Measurements from ENCODE around the gene CRIP1. TPM values are rescaled to one million over a fixed set of nuclear protein-coding genes. Genes with fewer than 3 reads are reported as not detected.

CRIP1 gene
- polyA plus RNA-seq, 4 donors, result 71.9 to 3,839 (median 386) TPM

GRCh38 chr14:105480199-105480746 lies 6.4 kb upstream of the CRIP1 start:
- Histone ChIP-seq H3K36me3 (ENCODE audit: control insufficient read depth in 3 of 3, insufficient read depth in 2 of 3, low read depth in 1 of 3, low read length in 3 of 3) (peaks cover 0 to 8% (median 0%) of the 10 kb centered on the region in 3 donors), H3K4me3 (ENCODE audit: low read depth in 1 of 3, low read length in 3 of 3) (no peak overlapping the region), H3K27ac (ENCODE audit: low read depth in 1 of 3, low read length in 2 of 3) (peak overlapping the region in 2 of 3 donors; percentile 95 to 98), H3K4me1 (ENCODE audit: control insufficient read depth in 3 of 3, insufficient read depth in 2 of 3, low read depth in 1 of 3, low read length in 2 of 3) (peaks cover 2 to 62% (median 7%) of the 10 kb centered on the region in 3 donors), H3K9me3 (ENCODE audit: control insufficient read depth in 2 of 2, insufficient read depth in 1 of 2, low read depth in 1 of 2, low read length in 1 of 2) (no peaks in the 10 kb centered on the region), H3K27me3 (ENCODE audit: control insufficient read depth in 3 of 3, insufficient read depth in 3 of 3, low read length in 3 of 3) (peaks cover 3 to 28% (median 10%) of the 10 kb centered on the region in 3 donors)
- DNase-seq (peak in 1 of 2 donors; percentile 11), FAIRE-seq (no peak)
- 47 to 56% (median 49%) methylated on average over 15 of the region's 15 CpGs for WGBS, 3 donors

- WGBS, 3 donors, result 1 to 2% (median 2%) methylated on average over 35 of the region's 35 CpGs
- peaks cover 0 to 8% (median 0%) of the 10 kb centered on the region in 3 donors for H3K36me3 ChIP-seq (ENCODE audit: control insufficient read depth in 3 of 3, insufficient read depth in 2 of 3, low read depth in 1 of 3, low read length in 3 of 3)
- H3K4me3 ChIP-seq (ENCODE audit: low read depth in 1 of 3, low read length in 3 of 3), result peak overlapping the region; percentile 11 to 41 (median 19)
- H3K4me1 ChIP-seq (ENCODE audit: control insufficient read depth in 3 of 3, insufficient read depth in 2 of 3, low read depth in 1 of 3, low read length in 2 of 3), result peaks cover 2 to 63% (median 7%) of the 10 kb centered on the region in 3 donors
- no peaks in the 10 kb centered on the region for H3K9me3 ChIP-seq (ENCODE audit: control insufficient read depth in 2 of 2, insufficient read depth in 1 of 2, low read depth in 1 of 2, low read length in 1 of 2)
- H3K27ac ChIP-seq (ENCODE audit: low read depth in 1 of 3, low read length in 2 of 3), result peak overlapping the region; percentile 61 to 98 (median 95)
- DNase-seq, result peak; percentile 86 to 95
- H3K27me3 ChIP-seq (ENCODE audit: control insufficient read depth in 3 of 3, insufficient read depth in 3 of 3, low read length in 3 of 3), result peaks cover 0 to 23% (median 4%) of the 10 kb centered on the region in 3 donors
- FAIRE-seq, result no peak
Measured at GRCh38 chr14:105480807-105481801, 5.6 kb upstream of the CRIP1 start.

GRCh38 chr14:105481886-105482457 lies 4.7 kb upstream of the CRIP1 start:
- Histone ChIP-seq H3K27ac (ENCODE audit: low read depth in 1 of 3, low read length in 2 of 3) (peak overlapping the region; percentile 64 to 98 (median 95)), H3K9me3 (ENCODE audit: control insufficient read depth in 2 of 2, insufficient read depth in 1 of 2, low read depth in 1 of 2, low read length in 1 of 2) (no peaks in the 10 kb centered on the region), H3K27me3 (ENCODE audit: control insufficient read depth in 3 of 3, insufficient read depth in 3 of 3, low read length in 3 of 3) (peaks cover 0 to 29% (median 4%) of the 10 kb centered on the region in 3 donors), H3K36me3 (ENCODE audit: control insufficient read depth in 3 of 3, insufficient read depth in 2 of 3, low read depth in 1 of 3, low read length in 3 of 3) (peaks cover 0 to 8% (median 0%) of the 10 kb centered on the region in 3 donors), H3K4me1 (ENCODE audit: control insufficient read depth in 3 of 3, insufficient read depth in 2 of 3, low read depth in 1 of 3, low read length in 2 of 3) (peaks cover 2 to 63% (median 7%) of the 10 kb centered on the region in 3 donors), H3K4me3 (ENCODE audit: low read depth in 1 of 3, low read length in 3 of 3) (no peak overlapping the region)
- 0 to 2% (median 1%) methylated on average over 18 of the region's 18 CpGs for WGBS, 3 donors
- DNase-seq (peak; percentile 96 to 99), FAIRE-seq (no peak)

GRCh38 chr14:105482486-105483110 lies 4.1 kb upstream of the CRIP1 start:
- FAIRE-seq (no peak), DNase-seq (no peak)
- H3K4me1 ChIP-seq (ENCODE audit: control insufficient read depth in 3 of 3, insufficient read depth in 2 of 3, low read depth in 1 of 3, low read length in 2 of 3), result peaks cover 2 to 59% (median 7%) of the 10 kb centered on the region in 3 donors
- no peak overlapping the region for H3K4me3 ChIP-seq (ENCODE audit: low read depth in 1 of 3, low read length in 3 of 3)
- H3K36me3 ChIP-seq (ENCODE audit: control insufficient read depth in 3 of 3, insufficient read depth in 2 of 3, low read depth in 1 of 3, low read length in 3 of 3), result peaks cover 0 to 8% (median 0%) of the 10 kb centered on the region in 3 donors
- WGBS, 3 donors, result 52 to 66% (median 63%) methylated on average over 18 of the region's 18 CpGs
- H3K27me3 ChIP-seq (ENCODE audit: control insufficient read depth in 3 of 3, insufficient read depth in 3 of 3, low read length in 3 of 3), result peaks cover 0 to 26% (median 4%) of the 10 kb centered on the region in 3 donors
- H3K9me3 ChIP-seq (ENCODE audit: control insufficient read depth in 2 of 2, insufficient read depth in 1 of 2, low read depth in 1 of 2, low read length in 1 of 2), result no peaks in the 10 kb centered on the region
- H3K27ac ChIP-seq (ENCODE audit: low read depth in 1 of 3, low read length in 2 of 3), result peak overlapping the region; percentile 64 to 98 (median 95)

- FAIRE-seq (no peak), DNase-seq (peak; percentile 44 to 58)
- Histone ChIP-seq H3K36me3 (ENCODE audit: control insufficient read depth in 3 of 3, insufficient read depth in 2 of 3, low read depth in 1 of 3, low read length in 3 of 3) (peaks cover 0 to 8% (median 0%) of the 10 kb centered on the region in 3 donors), H3K4me1 (ENCODE audit: control insufficient read depth in 3 of 3, insufficient read depth in 2 of 3, low read depth in 1 of 3, low read length in 2 of 3) (peaks cover 2 to 65% (median 7%) of the 10 kb centered on the region in 3 donors), H3K27ac (ENCODE audit: low read depth in 1 of 3, low read length in 2 of 3) (peak overlapping the region in 2 of 3 donors; percentile 95 to 98), H3K9me3 (ENCODE audit: control insufficient read depth in 2 of 2, insufficient read depth in 1 of 2, low read depth in 1 of 2, low read length in 1 of 2) (no peaks in the 10 kb centered on the region), H3K4me3 (ENCODE audit: low read depth in 1 of 3, low read length in 3 of 3) (no peak overlapping the region), H3K27me3 (ENCODE audit: control insufficient read depth in 3 of 3, insufficient read depth in 3 of 3, low read length in 3 of 3) (peaks cover 0 to 20% (median 4%) of the 10 kb centered on the region in 3 donors)
- WGBS, 3 donors, result 35 to 59% (median 53%) methylated on average over 16 to 18 of the region's 18 CpGs
Measured at GRCh38 chr14:105483300-105484068, 3.2 kb upstream of the CRIP1 start.

- H3K4me1 ChIP-seq (ENCODE audit: control insufficient read depth in 3 of 3, insufficient read depth in 2 of 3, low read depth in 1 of 3, low read length in 2 of 3), result peaks cover 2 to 71% (median 7%) of the 10 kb centered on the region in 3 donors
- H3K27ac ChIP-seq (ENCODE audit: low read depth in 1 of 3, low read length in 2 of 3), result peak overlapping the region in 1 of 3 donors; percentile 98
- no peak for FAIRE-seq
Measured at GRCh38 chr14:105484069-105484996, 2.4 kb upstream of the CRIP1 start.

GRCh38 chr14:105484997-105485393 lies 1.7 kb upstream of the CRIP1 start:
- Histone ChIP-seq H3K27me3 (ENCODE audit: control insufficient read depth in 3 of 3, insufficient read depth in 3 of 3, low read length in 3 of 3) (peaks cover 0 to 11% (median 0%) of the 10 kb centered on the region in 3 donors), H3K36me3 (ENCODE audit: control insufficient read depth in 3 of 3, insufficient read depth in 2 of 3, low read depth in 1 of 3, low read length in 3 of 3) (peaks cover 0 to 2% (median 0%) of the 10 kb centered on the region in 3 donors), H3K9me3 (ENCODE audit: control insufficient read depth in 2 of 2, insufficient read depth in 1 of 2, low read depth in 1 of 2, low read length in 1 of 2) (no peaks in the 10 kb centered on the region), H3K4me1 (ENCODE audit: control insufficient read depth in 3 of 3, insufficient read depth in 2 of 3, low read depth in 1 of 3, low read length in 2 of 3) (peaks cover 2 to 73% (median 7%) of the 10 kb centered on the region in 3 donors), H3K27ac (ENCODE audit: low read depth in 1 of 3, low read length in 2 of 3) (peak overlapping the region in 1 of 3 donors; percentile 96), H3K4me3 (ENCODE audit: low read depth in 1 of 3, low read length in 3 of 3) (no peak overlapping the region)
- FAIRE-seq (no peak), DNase-seq (no peak)
- WGBS, 3 donors, result 78 to 85% (median 84%) methylated on average over 14 to 16 of the region's 16 CpGs

More at GRCh38 chr14:105484069-105484996, 2.4 kb upstream of the CRIP1 start:
- H3K36me3 ChIP-seq (ENCODE audit: control insufficient read depth in 3 of 3, insufficient read depth in 2 of 3, low read depth in 1 of 3, low read length in 3 of 3), result peaks cover 0 to 6% (median 0%) of the 10 kb centered on the region in 3 donors
- peak in 1 of 2 donors; percentile 54 for DNase-seq
- peaks cover 0 to 17% (median 4%) of the 10 kb centered on the region in 3 donors for H3K27me3 ChIP-seq (ENCODE audit: control insufficient read depth in 3 of 3, insufficient read depth in 3 of 3, low read length in 3 of 3)
- WGBS, 3 donors, result 63 to 72% (median 69%) methylated on average over 20 of the region's 20 CpGs
- no peak overlapping the region for H3K4me3 ChIP-seq (ENCODE audit: low read depth in 1 of 3, low read length in 3 of 3)
- H3K9me3 ChIP-seq (ENCODE audit: control insufficient read depth in 2 of 2, insufficient read depth in 1 of 2, low read depth in 1 of 2, low read length in 1 of 2), result no peaks in the 10 kb centered on the region

All from small intestine (tissue), 7 donors.